Activated naive CD8-positive, alpha-beta T cell treated with anti-CD3 and anti-CD28 coated beads, Interleukin-2, amount 50 U/mL, for 24 hours (primary cell): ENCODE measurements around the gene CNR1.

Experiments used
- ATAC-seq: fragments of 150-1000 bp; cut with Tn5 transposase; one replicate; pipeline ENCODE4 v1.10.0; 2021
- DNase-seq: peaks from one replicate; pipeline ENCODE4 v3.0.0; 2021
- H3K27ac Mint-ChIP-seq: one replicate; pipeline ENCODE4 v1.8.0; 2021; ENCODE audit warnings: mild to moderate bottlenecking, mixed read lengths
- H3K27me3 Mint-ChIP-seq: one replicate; pipeline ENCODE4 v1.8.0; 2021; ENCODE audit warnings: mixed read lengths
- H3K36me3 Mint-ChIP-seq: one replicate; pipeline ENCODE4 v1.8.0; 2021; ENCODE audit warnings: low read depth, mixed read lengths
- H3K4me1 Mint-ChIP-seq: one replicate; pipeline ENCODE4 v1.8.0; 2021; ENCODE audit warnings: mixed read lengths
- H3K4me3 Mint-ChIP-seq: one replicate; pipeline ENCODE4 v1.8.0; 2021; ENCODE audit warnings: mild to moderate bottlenecking, moderate library complexity, mixed read lengths
- H3K9me3 Mint-ChIP-seq: one replicate; pipeline ENCODE4 v1.8.0; 2021; ENCODE audit warnings: mixed read lengths

The CNR1 gene

DNA sequence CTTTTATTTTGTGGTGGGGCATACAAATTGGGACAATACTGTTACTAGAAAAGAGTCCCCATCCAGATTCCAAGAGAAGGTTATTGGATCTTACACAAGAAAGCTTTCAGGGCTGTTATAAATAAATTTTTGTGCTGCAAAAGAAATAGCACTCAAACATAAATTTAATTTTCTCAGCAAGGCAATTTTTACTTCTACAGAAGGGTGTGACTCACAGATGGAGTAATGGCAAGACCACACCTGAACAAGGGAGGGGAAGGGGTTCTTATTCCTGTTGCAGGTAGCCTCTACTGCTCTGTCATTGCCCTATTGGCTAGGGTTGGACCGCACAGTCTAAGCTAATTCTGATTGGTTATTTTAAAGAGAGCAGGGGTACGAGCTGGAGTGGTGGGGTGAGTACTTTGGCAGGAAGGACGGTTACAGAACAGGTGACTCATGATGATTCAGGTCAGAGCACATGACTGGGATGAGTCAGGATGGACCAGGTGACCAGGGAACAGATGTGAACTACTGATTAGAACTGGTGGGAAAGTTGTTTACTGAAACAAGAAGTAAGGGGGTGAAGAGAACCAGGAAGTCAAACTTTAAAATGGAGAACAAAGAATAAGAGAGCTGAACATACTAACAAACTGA, 41.1 kb downstream of the CNR1 start:
- DNase-seq (no peak), ATAC-seq (no peak)
- Mint-ChIP-seq H3K36me3 (no peaks in the 10 kb centered on the region), H3K27ac (no peak overlapping the region), H3K27me3 (peaks cover 10% of the 10 kb centered on the region), H3K9me3 (peaks cover 14% of the 10 kb centered on the region), H3K4me3 (no peak overlapping the region), H3K4me1 (no peaks in the 10 kb centered on the region)

DNA sequence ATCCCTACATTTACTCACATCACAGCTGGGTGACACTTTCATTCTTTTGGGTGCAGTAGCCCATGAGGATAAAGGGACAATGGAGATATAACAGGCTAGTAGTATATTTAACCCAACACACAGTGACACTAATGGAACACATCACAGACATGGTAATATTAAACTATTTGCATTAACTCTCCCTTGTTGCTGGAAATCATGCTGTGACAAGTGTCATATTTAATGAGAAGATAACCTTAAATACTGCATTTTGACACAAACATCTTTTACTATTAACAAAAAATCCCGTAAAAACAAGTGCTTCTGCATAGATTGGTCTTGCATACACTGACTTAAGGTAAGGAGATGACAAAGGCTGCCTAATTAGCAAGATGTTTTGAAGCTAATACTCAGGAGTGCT, 45.5 kb downstream of the CNR1 start:
- H3K4me1 Mint-ChIP-seq, result no peaks in the 10 kb centered on the region
- no peak overlapping the region for H3K4me3 Mint-ChIP-seq
- H3K36me3 Mint-ChIP-seq, result no peaks in the 10 kb centered on the region
- peaks cover 7% of the 10 kb centered on the region for H3K9me3 Mint-ChIP-seq
- no peak for ATAC-seq
- H3K27me3 Mint-ChIP-seq, result peaks cover 7% of the 10 kb centered on the region
- no peak for DNase-seq
- no peak overlapping the region for H3K27ac Mint-ChIP-seq

DNA sequence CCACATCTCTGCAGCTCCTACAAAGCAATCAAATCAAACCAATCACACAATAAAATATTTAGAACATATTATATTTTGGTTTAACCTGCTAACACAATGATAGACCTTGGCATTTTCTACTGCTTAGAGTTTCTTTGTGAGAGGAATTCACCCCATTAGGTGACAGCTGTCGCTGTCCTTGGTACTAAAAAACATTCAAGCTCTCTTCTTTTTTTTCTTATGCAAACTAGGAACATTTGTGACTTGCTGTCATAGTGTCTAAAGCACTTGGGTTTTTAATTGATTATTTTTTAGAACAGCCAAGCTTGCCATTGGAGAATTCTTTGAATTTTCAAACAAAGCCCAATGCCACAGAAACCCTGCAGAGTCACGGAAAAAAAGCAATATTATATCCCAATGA, 46.4 kb downstream of the CNR1 start:
- no peaks in the 10 kb centered on the region for H3K4me1 Mint-ChIP-seq
- H3K27me3 Mint-ChIP-seq, result peaks cover 7% of the 10 kb centered on the region
- no peak for ATAC-seq
- no peaks in the 10 kb centered on the region for H3K9me3 Mint-ChIP-seq
- no peak overlapping the region for H3K27ac Mint-ChIP-seq
- no peak overlapping the region for H3K4me3 Mint-ChIP-seq
- no peaks in the 10 kb centered on the region for H3K36me3 Mint-ChIP-seq
- no peak for DNase-seq

DNA sequence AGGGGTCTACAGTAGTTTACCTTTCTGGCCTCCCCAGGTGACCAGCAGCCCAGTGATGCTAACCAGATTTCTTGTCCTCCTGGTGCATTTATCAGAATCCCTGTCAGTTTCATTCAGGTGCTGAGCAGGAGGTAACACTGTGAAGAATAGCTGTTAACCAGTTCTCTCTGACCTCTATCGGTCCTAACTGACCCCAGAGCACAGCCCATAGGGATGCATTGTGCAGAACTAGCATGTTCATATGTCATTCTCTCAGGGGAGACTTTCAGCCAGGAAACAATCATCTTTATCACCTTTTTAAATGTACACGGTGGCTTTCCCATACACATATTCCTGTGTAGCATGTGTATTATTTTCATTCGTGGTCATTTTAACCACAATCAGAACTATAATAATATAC, 49.9 kb downstream of the CNR1 start:
- Mint-ChIP-seq H3K27me3 (peaks cover 16% of the 10 kb centered on the region), H3K4me1 (no peaks in the 10 kb centered on the region), H3K9me3 (no peaks in the 10 kb centered on the region), H3K4me3 (no peak overlapping the region), H3K36me3 (no peaks in the 10 kb centered on the region), H3K27ac (no peak overlapping the region)
- ATAC-seq, result no peak
- no peak for DNase-seq

DNA sequence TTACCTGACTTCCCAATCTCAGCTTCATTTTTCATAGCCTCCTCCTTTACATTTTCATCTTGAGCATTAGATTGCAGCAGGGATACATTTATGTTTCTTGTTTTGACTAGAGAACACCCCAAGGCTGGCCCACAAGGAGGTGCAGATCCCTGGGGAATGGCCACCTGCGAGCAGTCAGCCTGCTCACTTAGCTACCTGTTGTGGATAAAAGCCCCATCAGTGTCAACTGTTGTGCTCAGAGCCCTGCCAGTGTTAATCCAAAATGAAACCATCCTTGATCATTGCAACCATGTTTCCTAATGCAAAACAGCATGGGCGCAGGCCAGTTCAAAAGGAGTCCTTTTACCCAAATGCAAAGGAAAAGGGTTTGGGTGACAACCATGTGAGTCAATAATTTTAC, 50.8 kb downstream of the CNR1 start:
- Mint-ChIP-seq H3K4me3 (no peak overlapping the region), H3K4me1 (no peaks in the 10 kb centered on the region), H3K27me3 (peaks cover 16% of the 10 kb centered on the region), H3K9me3 (no peaks in the 10 kb centered on the region), H3K36me3 (no peaks in the 10 kb centered on the region), H3K27ac (no peak overlapping the region)
- no peak for DNase-seq
- ATAC-seq, result no peak

DNA sequence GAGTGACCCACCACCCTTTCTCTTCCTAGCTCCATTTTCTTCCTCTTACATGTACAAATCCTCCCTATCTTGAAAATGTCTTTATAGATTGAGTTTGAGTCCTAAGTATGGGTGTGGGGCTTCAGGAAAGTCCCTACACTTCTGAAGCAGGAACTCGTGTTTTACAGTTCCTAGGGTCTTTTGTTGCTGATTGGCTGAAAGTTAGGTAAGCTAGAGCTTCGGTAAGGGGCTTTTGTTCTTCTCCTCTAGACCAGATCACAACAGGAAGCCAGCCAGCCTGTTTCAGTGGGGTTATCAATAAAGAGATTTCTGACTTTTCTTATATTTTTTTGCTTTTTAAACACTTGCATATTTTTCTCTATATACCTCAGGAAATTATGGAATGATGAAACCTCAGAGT, 51.3 kb downstream of the CNR1 start:
- Mint-ChIP-seq H3K4me1 (no peaks in the 10 kb centered on the region), H3K27ac (no peak overlapping the region), H3K27me3 (peaks cover 17% of the 10 kb centered on the region), H3K4me3 (no peak overlapping the region), H3K36me3 (no peaks in the 10 kb centered on the region), H3K9me3 (no peaks in the 10 kb centered on the region)
- no peak for ATAC-seq
- no peak for DNase-seq

DNA sequence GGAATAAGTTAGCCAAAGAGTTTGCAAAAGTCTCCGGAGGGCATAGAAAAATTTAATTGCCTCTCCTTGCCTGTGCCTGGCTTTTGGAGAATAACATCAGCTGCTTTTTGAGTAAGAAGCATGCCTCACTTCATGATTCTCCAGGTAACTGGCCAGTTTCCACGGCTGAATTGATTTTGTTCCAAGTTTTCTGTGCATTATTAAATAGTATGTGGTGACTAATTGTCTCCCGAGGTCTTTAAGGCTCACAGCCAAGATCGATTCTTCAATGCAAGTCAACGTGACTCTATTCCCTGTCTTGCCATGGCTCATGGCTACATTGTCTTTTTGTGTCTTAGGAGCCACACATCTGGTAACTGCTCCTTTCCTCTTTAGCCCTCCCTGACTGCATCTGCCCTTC, 54.2 kb downstream of the CNR1 start:
- no peak overlapping the region for H3K4me3 Mint-ChIP-seq
- no peaks in the 10 kb centered on the region for H3K9me3 Mint-ChIP-seq
- DNase-seq, result no peak
- ATAC-seq, result no peak
- peaks cover 16% of the 10 kb centered on the region for H3K27me3 Mint-ChIP-seq
- H3K36me3 Mint-ChIP-seq, result no peaks in the 10 kb centered on the region
- no peaks in the 10 kb centered on the region for H3K4me1 Mint-ChIP-seq
- no peak overlapping the region for H3K27ac Mint-ChIP-seq

DNA sequence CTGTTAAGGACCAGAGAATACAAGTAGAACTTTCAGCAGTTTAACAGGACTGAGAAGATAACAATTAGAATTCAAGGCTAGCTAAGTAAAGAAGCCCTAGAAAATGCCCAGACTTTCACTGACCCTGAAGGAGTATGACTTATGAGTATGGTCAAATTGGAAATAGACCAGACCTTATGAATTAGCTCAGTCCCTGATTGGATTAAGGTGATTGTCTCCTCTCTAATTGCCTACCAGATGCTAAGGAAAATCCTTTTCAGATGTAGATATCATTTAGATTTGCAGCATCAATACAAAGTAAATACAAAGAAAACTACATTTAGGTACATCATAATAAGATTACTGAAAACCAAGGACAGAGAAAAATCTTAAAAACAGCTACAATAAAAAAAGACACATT, 58.9 kb downstream of the CNR1 start:
- Mint-ChIP-seq H3K27ac (no peak overlapping the region), H3K36me3 (no peaks in the 10 kb centered on the region), H3K4me1 (no peaks in the 10 kb centered on the region), H3K4me3 (no peak overlapping the region), H3K9me3 (peaks cover 5% of the 10 kb centered on the region), H3K27me3 (peaks cover 12% of the 10 kb centered on the region)
- ATAC-seq (no peak), DNase-seq (no peak)

DNA sequence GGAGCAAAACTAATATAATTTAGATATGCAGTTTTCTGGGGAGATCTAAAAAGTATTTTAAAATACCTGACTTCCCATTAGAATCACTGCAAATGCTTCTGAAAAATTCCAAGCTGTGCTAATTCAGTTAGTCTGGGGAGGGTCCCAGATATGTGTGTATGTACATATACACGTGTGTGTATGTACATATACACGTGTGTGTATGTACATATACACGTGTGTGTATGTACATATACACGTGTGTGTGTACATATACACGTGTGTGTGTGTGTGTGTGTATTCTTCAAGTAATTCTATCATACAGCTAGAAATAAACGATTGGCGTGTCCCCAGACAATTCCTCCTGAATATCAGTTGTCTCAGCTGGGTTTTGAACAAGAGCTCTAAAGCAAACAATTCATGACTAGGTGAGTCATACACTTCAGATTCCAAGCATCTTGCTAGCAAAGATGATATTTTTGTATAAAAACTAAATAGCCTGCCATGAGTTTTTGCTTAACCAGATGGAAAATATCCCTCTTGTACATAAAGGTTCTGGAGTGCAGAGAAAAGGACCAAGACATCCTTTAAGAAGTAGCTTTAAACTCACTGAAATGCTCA, 60.3 kb downstream of the CNR1 start:
- Mint-ChIP-seq H3K36me3 (no peaks in the 10 kb centered on the region), H3K27me3 (peaks cover 12% of the 10 kb centered on the region)

More for the DNA sequence above, 60.3 kb downstream of the CNR1 start:
- Mint-ChIP-seq H3K4me3 (no peak overlapping the region), H3K9me3 (peaks cover 5% of the 10 kb centered on the region), H3K27ac (no peak overlapping the region), H3K4me1 (no peaks in the 10 kb centered on the region)
- DNase-seq (no peak), ATAC-seq (no peak)
